GM19468 (cell line): Measurements from ENCODE around the gene PTPRE.
"Not testable (repeated sequence)": the region's sequence is repeated elsewhere in the genome, so short reads cannot be mapped to it uniquely, and the experiment has no call there.

Experiments
- ATAC-seq: cut with Tn5 transposase; IDR thresholded peaks from one replicate; pipeline ENCODE4 v1.9.1; 2021; ENCODE audit warnings: mild to moderate bottlenecking, moderate library complexity, moderate number of reproducible peaks; ENCODE audit not compliant: unreplicated experiment; ENCODE audit errors: extremely low read depth

PTPRE gene

GRCh38 chr10:128083191-128083895 lies 176.4 kb downstream of the PTPRE start:
- no peak for ATAC-seq

GRCh38 chr10:128084364-128084763 lies 177.5 kb downstream of the PTPRE start:
- no peak for ATAC-seq

GRCh38 chr10:128084991-128085390 lies 178.1 kb downstream of the PTPRE start:
- ATAC-seq, result no peak

- no peak for ATAC-seq
Observed at GRCh38 chr10:128086003-128086863, 179.3 kb downstream of the PTPRE start.

GRCh38 chr10:128087146-128087883 lies 180.4 kb downstream of the PTPRE start:
- ATAC-seq, result no peak

- no peak for ATAC-seq
Observed at GRCh38 chr10:128087884-128088709, 181.2 kb downstream of the PTPRE start.

- no peak for ATAC-seq
Observed at GRCh38 chr10:128091636-128092210, 184.8 kb downstream of the PTPRE start.

- ATAC-seq, result no peak
Observed at GRCh38 chr10:128092454-128092853, 185.6 kb downstream of the PTPRE start.

- not testable (repeated sequence) for ATAC-seq
Observed at GRCh38 chr10:128094596-128094995, 187.7 kb downstream of the PTPRE start.

GRCh38 chr10:128095027-128095752 lies 188.3 kb downstream of the PTPRE start:
- ATAC-seq, result no peak

- ATAC-seq, result no peak
Observed at GRCh38 chr10:128095753-128096469, 189.0 kb downstream of the PTPRE start.

GRCh38 chr10:128096486-128097199 lies 189.7 kb downstream of the PTPRE start:
- no peak for ATAC-seq

- ATAC-seq, result no peak
Observed at GRCh38 chr10:128097783-128098182, 190.9 kb downstream of the PTPRE start.

- no peak for ATAC-seq
Observed at GRCh38 chr10:128098631-128099030, 191.7 kb downstream of the PTPRE start.

GRCh38 chr10:128099901-128100300 lies 193.0 kb downstream of the PTPRE start:
- ATAC-seq, result no peak

GRCh38 chr10:128101901-128102300 lies 195.0 kb downstream of the PTPRE start:
- ATAC-seq, result no peak

- ATAC-seq, result no peak
Observed at GRCh38 chr10:128102480-128103228, 195.8 kb downstream of the PTPRE start.
